ENCODE results near the gene CCDC33. TPM values are rescaled to one million over a fixed set of nuclear protein-coding genes. Genes with fewer than 3 reads are reported as not detected.

Gene CCDC33
- total and polyA plus RNA-seq, 10 of the 15 experiments (the other 5 are each of a cell fraction or from before 2014, with no cell fraction given) = 0.57 to 5.8 (median 4.3) TPM

- H2AFZ ChIP-seq (ENCODE audit: control insufficient read depth, low read depth, low read length) = no peak overlapping the region
- ATAC-seq (no peak), FAIRE-seq (no peak), DNase-seq (ENCODE audit: low read depth, low spot score) (no peak)
- WGBS (ENCODE audit: insufficient coverage, insufficient replicate concordance, low lambda C conversion rate, missing lambda C conversion rate) = 21% methylated on average over 3 of the region's 3 CpGs
- ChIA-PET CTCF (no interaction called here), POLR2A (no interaction called here), RAD21 (ENCODE audit: unreplicated experiment) (no interaction called here), SMC1A (ENCODE audit: uncharacterized antibody, unreplicated experiment) (no interaction called here)
- no TSS peak for BruUV-seq (replicated peaks)
- intact Hi-C loops (cut with micrococcal nuclease; ENCODE audit: unreplicated experiment) = no loop called here
- no peaks in the 10 kb centered on the region for H3K4me1 ChIP-seq (ENCODE audit: control insufficient read depth, insufficient read depth, low read length)
- no peaks in the 10 kb centered on the region for H3K79me2 ChIP-seq (ENCODE audit: control insufficient read depth, insufficient read depth, low read length)
- H3K9me3 ChIP-seq (replicated peaks; ENCODE audit: control insufficient read depth, insufficient read depth, low read length) = no peaks in the 10 kb centered on the region
- TF ChIP-seq ZSCAN29 (IDR thresholded peaks at IDR 0.05) = no peak
- TF ChIP-seq HSF1 (IDR thresholded peaks at IDR 0.05; ENCODE audit: low read depth, low read length) = no peak
- TF ChIP-seq SP1 (IDR thresholded peaks at IDR 0.05; ENCODE audit: low read depth, low read length) = no peak
- TF ChIP-seq ZBTB4 (CRISPR knock-in tag; IDR thresholded peaks at IDR 0.05) = no peak
- TF ChIP-seq RELA (IDR thresholded peaks at IDR 0.05; ENCODE audit: borderline replicate concordance, partially characterized antibody) = no peak
- TF ChIP-seq PBX3 (IDR thresholded peaks at IDR 0.05; ENCODE audit: insufficient replicate concordance, low read depth, low read length) = no peak
- no peak for TF ChIP-seq NBN (IDR thresholded peaks at IDR 0.05)
- TF ChIP-seq RFX5 (IDR thresholded peaks at IDR 0.05; ENCODE audit: low read depth, low read length) = no peak
- no peak for TF ChIP-seq JUNB (IDR thresholded peaks at IDR 0.05)
- no peak for TF ChIP-seq ZNF592 (IDR thresholded peaks at IDR 0.05)
- no peaks in the 10 kb centered on the region for H3K36me3 ChIP-seq (ENCODE audit: control insufficient read depth in 2 of 2, insufficient read depth in 2 of 2, low read length in 1 of 2)
- no peak overlapping the region for H3K4me3 ChIP-seq
- no peaks in the 10 kb centered on the region for H4K20me1 ChIP-seq (ENCODE audit: control insufficient read depth, insufficient read depth)
- no peak overlapping the region for H3K9ac ChIP-seq (ENCODE audit: control insufficient read depth, insufficient read depth, low read length)
- H3K27ac ChIP-seq (ENCODE audit: control insufficient read depth, insufficient read depth) = no peak overlapping the region
- no peak overlapping the region for H3K4me2 ChIP-seq (ENCODE audit: control insufficient read depth, insufficient read depth)
- in situ Hi-C loops (cut with MboI) = no loop called here
- H3K27me3 ChIP-seq (replicated peaks in 1 of 2; ENCODE audit: control insufficient read depth in 2 of 2, insufficient read depth in 2 of 2, low read length in 1 of 2) = peaks cover 2 to 3% of the 10 kb centered on the region in 2 experiments; a peak in 3 of 4 replicates
These were observed 38.4 kb downstream of the CCDC33 start for GRCh38 chr15:74274470-74275038.

Measured in GM12878 (cell line).